Measurements from ENCODE around the gene BTNL2.

BTNL2 gene

DNA sequence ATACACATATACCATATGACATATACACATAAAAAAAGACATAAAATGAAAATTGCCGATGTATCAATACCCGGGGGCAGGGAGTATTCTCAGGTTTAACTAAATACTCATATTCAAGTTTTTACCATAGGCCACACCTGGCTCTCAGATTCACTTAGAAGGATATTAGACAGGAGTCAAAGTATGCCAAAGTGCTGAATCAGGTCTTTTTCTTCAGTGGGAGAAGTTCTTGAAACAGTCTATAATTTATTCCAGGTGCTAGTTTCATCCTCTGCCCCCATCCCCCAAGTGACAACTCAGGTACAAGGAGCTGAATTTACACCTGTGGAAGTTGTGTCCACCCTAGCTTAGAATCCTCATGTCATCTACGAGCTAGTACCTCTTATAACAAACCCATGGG lies 24.2 kb upstream of the BTNL2 start:
- TF ChIP-seq CTCF (IDR thresholded peaks at IDR 0.05; ENCODE audit: extremely low read depth, insufficient read depth, missing control alignments) = no peak
- DNase-seq (ENCODE audit: low spot score) = no peak
- in situ Hi-C loops (cut with MboI; ENCODE audit: low pct_unique_long_range_greater_than_20kb, low sequenced_read_pairs, unreplicated experiment) = no loop called here

GRCh38 chr6:32430179-32430578 lies 23.2 kb upstream of the BTNL2 start:
- in situ Hi-C loops (cut with MboI; ENCODE audit: low pct_unique_long_range_greater_than_20kb, low sequenced_read_pairs, unreplicated experiment) = no loop called here
- DNase-seq (ENCODE audit: low spot score) = no peak
- no peak for TF ChIP-seq CTCF (IDR thresholded peaks at IDR 0.05; ENCODE audit: extremely low read depth, insufficient read depth, missing control alignments)

DNA sequence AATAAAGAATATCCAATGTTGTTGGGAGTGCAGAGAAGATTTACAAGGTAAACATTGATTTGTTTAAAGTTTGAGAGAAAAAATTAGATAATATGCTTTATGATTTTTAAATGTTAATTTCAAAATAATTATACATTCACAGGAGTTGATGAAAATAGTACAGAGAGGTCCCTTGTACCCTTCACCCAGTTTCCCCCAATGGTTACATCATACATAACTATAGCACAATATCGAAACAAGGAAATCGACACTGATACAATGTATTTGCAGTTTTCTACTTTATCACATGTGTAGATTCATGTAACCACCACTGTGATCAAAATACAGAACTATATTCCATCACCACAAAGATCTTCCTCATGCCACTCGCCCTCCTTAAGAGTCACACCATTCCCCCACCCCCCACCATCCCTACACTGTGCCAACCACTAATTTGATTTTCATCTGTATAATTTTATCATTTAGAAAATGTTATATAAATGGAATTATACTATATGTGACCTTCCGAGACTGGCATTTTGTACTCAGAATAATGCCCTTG lies 21.0 kb upstream of the BTNL2 start:
- no peak for TF ChIP-seq CTCF (IDR thresholded peaks at IDR 0.05; ENCODE audit: extremely low read depth, insufficient read depth, missing control alignments)
- no peak for DNase-seq (ENCODE audit: low spot score)
- in situ Hi-C loops (cut with MboI; ENCODE audit: low pct_unique_long_range_greater_than_20kb, low sequenced_read_pairs, unreplicated experiment) = no loop called here

GRCh38 chr6:32427218-32427617 lies 20.2 kb upstream of the BTNL2 start:
- no peak for TF ChIP-seq CTCF (IDR thresholded peaks at IDR 0.05; ENCODE audit: extremely low read depth, insufficient read depth, missing control alignments)
- in situ Hi-C loops (cut with MboI; ENCODE audit: low pct_unique_long_range_greater_than_20kb, low sequenced_read_pairs, unreplicated experiment) = no loop called here
- no peak for DNase-seq (ENCODE audit: low spot score)

GRCh38 chr6:32426338-32426737 lies 19.4 kb upstream of the BTNL2 start:
- DNase-seq (ENCODE audit: low spot score) = no peak
- in situ Hi-C loops (cut with MboI; ENCODE audit: low pct_unique_long_range_greater_than_20kb, low sequenced_read_pairs, unreplicated experiment) = no loop called here
- no peak for TF ChIP-seq CTCF (IDR thresholded peaks at IDR 0.05; ENCODE audit: extremely low read depth, insufficient read depth, missing control alignments)

DNA sequence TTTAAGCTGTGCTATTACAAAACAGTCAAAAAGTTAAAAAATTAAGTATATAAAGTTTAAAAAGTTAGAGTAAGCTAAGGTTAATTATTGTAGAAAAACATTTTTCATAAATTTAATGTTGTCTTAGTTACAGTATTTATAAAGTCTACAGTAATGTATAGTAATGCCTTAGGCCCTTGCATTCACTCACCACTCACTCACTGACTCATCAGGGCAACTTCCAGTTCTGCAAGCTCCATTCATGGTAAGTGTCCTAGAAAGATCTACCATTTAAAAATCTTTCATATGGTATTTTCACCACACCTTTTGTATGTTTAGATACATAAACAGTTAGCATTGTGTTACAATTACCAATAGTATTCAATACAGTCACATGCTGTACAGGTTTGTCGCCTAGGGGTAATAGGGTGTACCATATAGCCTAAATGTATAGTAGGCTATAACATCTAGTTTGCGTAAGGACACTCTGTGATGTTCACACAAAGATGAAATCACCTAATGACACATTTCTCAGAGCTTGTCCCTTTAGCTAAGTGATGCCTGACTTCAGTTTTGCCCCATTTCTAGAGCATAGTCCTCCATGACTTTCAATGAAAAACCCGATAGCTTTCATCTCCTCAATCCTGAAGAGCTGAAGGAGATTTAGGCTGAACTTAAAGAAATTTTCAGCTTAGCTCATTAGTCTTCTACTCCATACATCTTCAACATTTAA lies 17.8 kb upstream of the BTNL2 start:
- TF ChIP-seq CTCF (IDR thresholded peaks at IDR 0.05; ENCODE audit: extremely low read depth, insufficient read depth, missing control alignments) = no peak
- DNase-seq (ENCODE audit: low spot score) = no peak
- in situ Hi-C loops (cut with MboI; ENCODE audit: low pct_unique_long_range_greater_than_20kb, low sequenced_read_pairs, unreplicated experiment) = no loop called here
